RWPE2 (cell line): ENCODE data around the gene BIN1.

Experiments
- ATAC-seq: fragments of 200-7000 bp; cut with Tn5 transposase; 3 replicates; pipeline ENCODE4 v1.9.1; 2021; ENCODE audit warnings: low read depth
- DNase-seq: peaks from one replicate; pipeline ENCODE4 v3.0.0-alpha.2; 2020; ENCODE audit warnings: low spot score
- H3K27ac ChIP-seq: fragments of 450-650 bp; 2 replicates; pipeline ENCODE4 v1.5.1; 2017; ENCODE audit warnings: mild to moderate bottlenecking; ENCODE audit not compliant: poor library complexity, severe bottlenecking
- H3K27me3 ChIP-seq: fragments of 250-450 bp; sonication (Bioruptor Pico); 2 replicates; pipeline ENCODE4 v1.5.1; 2021; ENCODE audit warnings: mild to moderate bottlenecking, moderate library complexity; ENCODE audit not compliant: insufficient read depth, poor library complexity, severe bottlenecking
- H3K36me3 ChIP-seq: fragments of 250-450 bp; sonication (Bioruptor Pico); 2 replicates; pipeline ENCODE4 v1.5.1; 2020; ENCODE audit warnings: low read depth, mild to moderate bottlenecking, moderate library complexity
- H3K4me1 ChIP-seq: fragments of 250-450 bp; sonication (Bioruptor Pico); 2 replicates; pipeline ENCODE4 v1.5.1; 2021; ENCODE audit warnings: mild to moderate bottlenecking, moderate library complexity; ENCODE audit not compliant: insufficient read depth, poor library complexity, severe bottlenecking
- H3K4me3 ChIP-seq: fragments of 250-450 bp; sonication (Bioruptor Pico); 2 replicates; pipeline ENCODE4 v1.5.1; 2021; ENCODE audit warnings: mild to moderate bottlenecking, moderate library complexity; ENCODE audit not compliant: severe bottlenecking
- H3K9me3 ChIP-seq: fragments of 250-450 bp; sonication (Bioruptor Pico); 2 replicates; pipeline ENCODE4 v1.5.1; 2021; ENCODE audit warnings: mild to moderate bottlenecking, moderate library complexity; ENCODE audit not compliant: severe bottlenecking
- TF ChIP-seq, protein P1 (sequence below): fragments of 450-650 bp; IDR thresholded peaks from one replicate; pipeline ENCODE4 v1.5.1; 2017; ENCODE audit warnings: mild to moderate bottlenecking, moderate library complexity; ENCODE audit not compliant: poor library complexity, severe bottlenecking

BIN1 gene

DNA sequence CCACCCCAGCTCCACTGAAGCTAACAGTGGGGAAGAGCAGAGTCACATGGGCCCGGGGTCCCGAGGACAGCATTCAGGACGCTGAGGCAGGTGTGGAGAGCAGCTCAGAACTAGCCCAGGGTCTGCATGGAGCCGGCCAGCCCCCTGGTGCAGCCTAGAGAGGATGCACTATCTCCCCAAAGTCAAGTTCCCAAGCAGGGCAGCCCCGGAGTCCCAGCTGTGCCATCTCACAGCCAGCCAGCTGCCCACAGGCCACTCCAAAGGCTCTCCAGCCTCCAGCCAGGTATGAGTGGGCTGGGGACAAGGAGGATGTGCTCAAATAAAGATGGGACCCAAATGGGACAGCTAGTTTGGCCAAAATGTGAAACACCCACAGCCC, 41.0 kb downstream of the BIN1 start:
- peaks cover 11% of the 10 kb centered on the region for H3K4me1 ChIP-seq
- H3K27ac ChIP-seq = peak overlapping the region; percentile 78
- DNase-seq = no peak
- ATAC-seq = no peak
- no peaks in the 10 kb centered on the region for H3K9me3 ChIP-seq
- H3K36me3 ChIP-seq = peaks cover 12% of the 10 kb centered on the region
- TF ChIP-seq, protein P1, sequence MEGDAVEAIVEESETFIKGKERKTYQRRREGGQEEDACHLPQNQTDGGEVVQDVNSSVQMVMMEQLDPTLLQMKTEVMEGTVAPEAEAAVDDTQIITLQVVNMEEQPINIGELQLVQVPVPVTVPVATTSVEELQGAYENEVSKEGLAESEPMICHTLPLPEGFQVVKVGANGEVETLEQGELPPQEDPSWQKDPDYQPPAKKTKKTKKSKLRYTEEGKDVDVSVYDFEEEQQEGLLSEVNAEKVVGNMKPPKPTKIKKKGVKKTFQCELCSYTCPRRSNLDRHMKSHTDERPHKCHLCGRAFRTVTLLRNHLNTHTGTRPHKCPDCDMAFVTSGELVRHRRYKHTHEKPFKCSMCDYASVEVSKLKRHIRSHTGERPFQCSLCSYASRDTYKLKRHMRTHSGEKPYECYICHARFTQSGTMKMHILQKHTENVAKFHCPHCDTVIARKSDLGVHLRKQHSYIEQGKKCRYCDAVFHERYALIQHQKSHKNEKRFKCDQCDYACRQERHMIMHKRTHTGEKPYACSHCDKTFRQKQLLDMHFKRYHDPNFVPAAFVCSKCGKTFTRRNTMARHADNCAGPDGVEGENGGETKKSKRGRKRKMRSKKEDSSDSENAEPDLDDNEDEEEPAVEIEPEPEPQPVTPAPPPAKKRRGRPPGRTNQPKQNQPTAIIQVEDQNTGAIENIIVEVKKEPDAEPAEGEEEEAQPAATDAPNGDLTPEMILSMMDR = no peak
- no peak overlapping the region for H3K4me3 ChIP-seq
- no peaks in the 10 kb centered on the region for H3K27me3 ChIP-seq

DNA sequence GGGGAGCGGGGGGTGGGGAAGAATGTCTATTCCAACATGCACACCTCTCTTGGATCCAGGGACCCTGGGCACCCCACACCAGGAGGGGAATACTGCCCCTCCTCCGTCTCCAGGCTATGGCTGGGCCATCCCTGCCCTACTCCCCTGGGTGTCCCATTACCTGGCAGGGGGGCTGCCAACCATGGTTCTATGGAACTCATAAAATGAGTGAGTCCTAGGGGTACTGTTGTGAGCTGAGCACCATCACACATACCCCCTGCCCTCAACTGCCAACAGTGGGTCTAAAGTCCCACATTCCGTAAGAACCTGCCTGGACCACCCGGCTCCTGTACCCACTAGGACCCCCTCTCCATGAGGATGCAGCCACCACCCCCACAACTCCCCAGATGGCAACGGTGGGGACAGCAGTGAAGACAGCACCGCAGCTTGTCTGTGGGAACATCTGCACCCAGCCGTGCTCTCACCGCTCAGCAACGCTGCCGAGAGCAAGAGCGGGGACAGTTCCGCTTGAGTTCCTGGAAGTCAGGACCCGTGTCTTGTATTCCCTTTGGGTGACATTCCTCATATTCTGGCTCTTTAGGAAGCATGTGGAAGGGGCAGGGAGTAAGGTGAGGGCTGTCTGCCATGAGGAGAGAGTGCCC, 41.5 kb downstream of the BIN1 start:
- H3K27ac ChIP-seq = peak overlapping the region; percentile 78
- peaks cover 12% of the 10 kb centered on the region for H3K36me3 ChIP-seq
- no peak for ATAC-seq

DNA sequence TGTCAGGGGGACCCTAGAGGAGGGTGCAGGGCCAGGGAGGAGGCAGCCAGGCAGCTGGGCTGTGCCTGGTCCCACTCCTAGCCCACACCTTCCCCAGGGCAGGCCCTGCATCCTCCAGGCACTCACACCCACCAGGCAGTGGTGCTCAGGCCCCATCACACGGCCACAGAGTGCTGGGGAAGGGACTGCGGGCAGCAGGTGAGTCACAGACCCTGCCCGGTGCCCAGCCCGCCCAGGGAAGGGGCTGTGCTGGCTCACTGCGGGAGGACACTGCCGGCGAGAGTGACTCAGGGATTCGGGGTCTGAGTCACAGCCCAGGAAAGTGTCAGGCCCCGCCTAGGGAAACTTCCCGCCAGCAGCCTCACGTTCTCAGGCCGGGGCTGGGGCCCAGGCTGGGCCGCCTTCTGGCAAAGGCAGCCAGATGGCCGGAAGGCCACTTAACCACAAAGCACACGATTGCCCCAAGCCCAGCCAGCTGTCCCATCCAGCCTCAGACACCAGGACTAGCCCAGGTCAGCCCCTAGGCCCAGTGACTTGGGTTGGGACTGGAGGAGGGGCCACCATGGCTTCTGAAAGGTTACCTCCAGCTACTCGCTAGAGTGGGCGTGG, 42.2 kb downstream of the BIN1 start:
- peak overlapping the region; percentile 78 for H3K27ac ChIP-seq
- peak; percentile 96 for DNase-seq
- H3K36me3 ChIP-seq = peaks cover 12% of the 10 kb centered on the region
- TF ChIP-seq, protein P1 = peak; percentile 74
- H3K27me3 ChIP-seq = no peaks in the 10 kb centered on the region
- peaks cover 11% of the 10 kb centered on the region for H3K4me1 ChIP-seq
- peak; percentile 97 for ATAC-seq
- no peak overlapping the region for H3K4me3 ChIP-seq
- H3K9me3 ChIP-seq = no peaks in the 10 kb centered on the region

More for the DNA sequence above, 41.5 kb downstream of the BIN1 start:
- no peaks in the 10 kb centered on the region for H3K27me3 ChIP-seq
- TF ChIP-seq, protein P1 = no peak
- no peaks in the 10 kb centered on the region for H3K9me3 ChIP-seq
- no peak overlapping the region for H3K4me3 ChIP-seq
- H3K4me1 ChIP-seq = peaks cover 11% of the 10 kb centered on the region
- no peak for DNase-seq

DNA sequence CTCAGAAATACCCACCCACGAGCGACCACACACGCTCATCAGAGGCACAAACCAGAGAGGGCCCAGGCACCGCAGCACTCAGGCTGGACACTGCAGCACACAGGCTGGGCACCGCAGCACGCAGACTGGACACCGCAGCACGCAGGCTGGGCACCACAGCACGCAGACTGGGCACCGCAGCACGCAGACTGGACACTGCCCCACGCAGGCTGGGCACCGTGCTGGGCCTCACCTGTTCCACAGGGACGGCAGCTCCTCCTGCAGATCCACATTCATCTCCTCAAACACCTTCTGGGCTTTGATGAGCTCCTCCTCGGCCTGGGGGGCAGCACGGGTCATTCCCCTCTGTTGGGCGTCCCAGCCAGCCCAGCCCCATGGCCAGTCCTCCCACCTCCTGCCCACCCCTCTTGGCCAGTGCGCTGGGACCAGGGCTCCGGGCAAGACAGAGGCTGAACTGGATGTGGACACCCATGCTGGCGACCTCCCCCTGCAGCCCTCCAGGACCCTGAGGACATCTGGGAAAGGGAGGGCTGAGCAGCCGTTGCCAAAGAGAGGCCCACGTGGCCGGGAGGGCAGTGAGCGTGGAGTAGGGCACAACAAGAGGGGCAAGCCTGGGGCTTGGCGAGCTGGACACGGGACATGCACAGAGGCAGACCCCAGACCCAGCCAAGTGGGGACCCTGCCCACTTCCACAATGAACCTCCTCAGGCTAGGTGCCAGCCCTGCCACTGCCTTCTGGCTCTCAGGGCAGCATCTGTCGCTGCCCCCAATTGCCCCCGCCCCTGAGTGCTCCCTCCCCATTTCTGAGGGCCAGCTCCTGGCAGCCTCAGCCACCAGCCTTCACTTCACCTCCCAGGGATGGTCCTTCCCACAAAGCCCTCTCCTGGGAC, 43.0 kb downstream of the BIN1 start:
- DNase-seq (no peak), ATAC-seq (no peak)
- Histone ChIP-seq H3K4me3 (no peak overlapping the region), H3K4me1 (peaks cover 11% of the 10 kb centered on the region), H3K36me3 (peaks cover 12% of the 10 kb centered on the region), H3K27ac (peak overlapping the region; percentile 78), H3K9me3 (no peaks in the 10 kb centered on the region), H3K27me3 (no peaks in the 10 kb centered on the region)
- TF ChIP-seq, protein P1 = no peak
